Coronary artery (tissue), 2 donors: Measurements from ENCODE around the gene STAM.

ENCODE experiments used
- DNase-seq: peaks from one replicate; pipeline ENCODE4 v3.0.0-alpha.2; 2017; ENCODE audit warnings: low spot score
- H3K27ac ChIP-seq, 2 donors: fragments of 200-600 bp; sonication (generic); one replicate each; pipeline ENCODE4 v1.5.1; 2016 to 2019
- H3K4me3 ChIP-seq: fragments of 200-600 bp; sonication (generic); 2 replicates; pipeline ENCODE4 v1.5.1; 2016; ENCODE audit warnings: mild to moderate bottlenecking, moderate library complexity
- CTCF ChIP-seq: fragments of 200-600 bp; sonication (generic); IDR thresholded peaks from one replicate; pipeline ENCODE4 v1.5.1; 2019; ENCODE audit warnings: antibody characterized with exemption

Gene STAM

GRCh38 chr10:17758896-17759295 is 114.9 kb downstream of the STAM start:
- Histone ChIP-seq H3K27ac (no peak overlapping the region), H3K4me3 (no peak overlapping the region)
- TF ChIP-seq CTCF: no peak
- no peak for DNase-seq

- TF ChIP-seq CTCF: no peak
- Histone ChIP-seq H3K4me3 (no peak overlapping the region), H3K27ac (no peak overlapping the region)
- DNase-seq: no peak
Measured at GRCh38 chr10:17764142-17764541, 120.2 kb downstream of the STAM start.

- Histone ChIP-seq H3K4me3 (no peak overlapping the region), H3K27ac (no peak overlapping the region)
- DNase-seq: no peak
- TF ChIP-seq CTCF: no peak
Measured at GRCh38 chr10:17765602-17766001, 121.7 kb downstream of the STAM start.
